HG03571 (cell line): ENCODE measurements around the gene CIAO1.
"Not testable (repeated sequence)": the region's sequence is repeated elsewhere in the genome, so short reads cannot be mapped to it uniquely, and the experiment has no call there.

Experiments
- ATAC-seq: cut with Tn5 transposase; IDR thresholded peaks from one replicate; pipeline ENCODE4 v1.9.1; 2021; ENCODE audit not compliant: unreplicated experiment

Gene CIAO1

DNA sequence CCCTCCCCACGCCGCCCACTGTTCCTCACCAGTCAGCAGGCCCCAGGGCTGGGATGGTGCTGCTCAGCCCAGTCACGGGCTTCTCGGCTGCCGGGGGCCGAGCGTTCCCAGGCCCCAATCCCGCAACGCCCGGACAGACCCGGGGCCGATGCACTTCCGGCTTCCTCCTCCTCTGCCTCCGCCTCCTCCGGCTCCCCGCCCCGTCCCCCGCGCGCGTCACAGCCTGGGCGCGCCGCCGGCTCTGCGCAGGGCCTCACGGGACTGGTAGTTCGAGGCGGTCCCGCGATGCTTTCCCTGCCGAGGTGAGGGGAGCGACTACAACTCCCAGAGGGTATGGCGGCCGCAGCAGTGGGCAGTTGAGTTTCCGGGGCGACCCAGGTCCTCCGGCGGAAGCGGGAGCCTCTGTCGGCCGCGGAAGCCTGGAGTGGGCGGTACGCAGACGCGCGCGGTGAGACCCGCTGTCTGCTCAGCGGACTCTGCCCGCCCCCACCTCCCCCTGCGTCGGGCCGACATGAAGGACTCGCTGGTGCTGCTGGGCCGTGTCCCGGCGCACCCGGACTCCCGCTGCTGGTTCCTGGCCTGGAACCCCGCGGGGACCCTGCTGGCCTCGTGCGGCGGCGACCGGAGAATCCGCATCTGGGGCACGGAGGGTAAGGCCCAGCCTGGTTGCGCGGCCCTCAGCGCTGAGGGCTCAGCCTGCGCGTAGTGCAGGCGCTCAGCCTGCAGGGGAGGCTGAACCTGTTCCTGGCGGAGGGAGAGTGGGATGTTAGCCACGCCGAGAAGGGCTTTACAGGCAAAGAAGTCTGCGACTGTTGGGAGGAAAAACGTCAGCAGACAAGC is at the start of gene CIAO1, which contains the start of gene TMEM127:
Gene CIAO1, plus strand, starts transcription at position 386 of the 840 bp plus-strand sequence. Its CDS starts 126 bp downstream, at position 512.
Gene TMEM127, minus strand, starts transcription at position 158 of the 840 bp plus-strand sequence. CDS start 616 bp downstream, outside the sequence.
- ATAC-seq, result peak; percentile 89

DNA sequence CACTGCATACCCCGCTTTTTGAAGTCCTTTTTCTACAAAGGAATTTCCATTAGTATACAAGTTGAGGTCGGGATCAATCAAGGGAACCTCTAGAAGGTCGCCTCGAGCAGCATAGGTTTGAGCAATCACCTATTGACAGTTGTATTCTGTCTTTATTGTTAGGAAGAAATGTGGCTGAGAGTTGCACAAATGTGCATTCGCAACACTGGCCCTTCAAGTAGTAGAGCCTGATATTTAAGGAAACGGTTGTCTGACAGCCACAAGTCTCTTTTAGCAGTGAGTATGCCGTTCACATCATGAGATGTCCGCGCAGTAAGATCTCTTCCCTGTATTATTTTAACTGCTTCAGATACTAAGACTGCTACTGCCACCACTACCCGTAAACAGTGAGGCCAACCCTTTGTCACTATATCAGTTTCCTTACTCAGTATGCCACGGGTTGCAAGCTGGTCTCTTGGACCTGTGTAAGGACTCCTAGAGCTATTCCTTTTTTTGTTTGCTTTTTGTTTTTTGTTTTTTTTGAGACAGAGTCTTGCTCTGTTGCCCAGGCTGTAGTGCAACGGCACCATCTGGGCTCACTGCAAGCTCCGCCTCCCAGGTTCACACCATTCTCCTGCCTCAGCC is 47.4 kb upstream of the CIAO1 start:
- no peak for ATAC-seq

DNA sequence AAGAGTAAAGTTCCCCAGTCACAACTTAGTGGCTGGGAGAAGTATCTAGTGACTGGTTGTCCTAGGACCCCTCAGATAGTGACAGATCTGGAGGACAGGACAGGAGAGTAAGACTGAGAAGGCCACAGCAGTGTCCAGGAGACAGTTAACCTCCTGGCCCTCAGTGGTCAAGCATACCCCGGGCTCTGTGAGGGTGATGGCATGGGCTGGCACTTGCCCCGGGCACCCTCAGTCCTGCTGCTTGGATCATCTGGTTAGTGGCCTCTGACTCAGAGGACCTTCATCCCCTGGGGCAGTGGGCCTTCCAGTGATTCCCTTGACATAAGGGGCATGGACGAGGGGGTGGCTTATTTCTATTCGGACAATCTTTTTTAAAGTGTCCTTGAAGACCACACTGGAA is 46.1 kb upstream of the CIAO1 start:
- ATAC-seq, result not testable (repeated sequence)

- not testable (repeated sequence) for ATAC-seq
Measured at GRCh38 chr2:96221106-96221505, 44.9 kb upstream of the CIAO1 start.

- no peak for ATAC-seq
Measured at GRCh38 chr2:96225016-96225533, 41.0 kb upstream of the CIAO1 start.

- ATAC-seq, result no peak
Measured at GRCh38 chr2:96231316-96231715, 34.7 kb upstream of the CIAO1 start.

DNA sequence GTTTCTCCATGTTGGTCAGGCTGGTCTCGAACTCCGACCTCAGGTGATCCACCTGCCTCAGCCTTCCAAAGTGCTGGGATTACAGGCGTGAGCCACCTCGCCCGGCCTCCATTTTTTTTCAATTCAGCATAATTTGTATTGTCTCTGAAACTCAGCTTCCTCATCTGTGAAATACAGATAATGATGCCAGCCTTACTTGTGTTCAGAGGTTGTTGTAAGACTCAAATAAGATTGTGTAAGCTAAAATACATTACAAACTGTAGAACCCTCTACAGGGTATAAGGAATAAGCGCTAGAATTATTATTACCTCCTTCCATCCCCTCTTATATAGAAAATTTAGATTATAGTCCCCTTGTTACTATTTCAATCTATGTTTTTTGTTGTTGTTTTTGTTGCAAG is 32.6 kb upstream of the CIAO1 start:
- ATAC-seq, result no peak

GRCh38 chr2:96233880-96234316 is 32.1 kb upstream of the CIAO1 start:
- peak; percentile 92 for ATAC-seq

DNA sequence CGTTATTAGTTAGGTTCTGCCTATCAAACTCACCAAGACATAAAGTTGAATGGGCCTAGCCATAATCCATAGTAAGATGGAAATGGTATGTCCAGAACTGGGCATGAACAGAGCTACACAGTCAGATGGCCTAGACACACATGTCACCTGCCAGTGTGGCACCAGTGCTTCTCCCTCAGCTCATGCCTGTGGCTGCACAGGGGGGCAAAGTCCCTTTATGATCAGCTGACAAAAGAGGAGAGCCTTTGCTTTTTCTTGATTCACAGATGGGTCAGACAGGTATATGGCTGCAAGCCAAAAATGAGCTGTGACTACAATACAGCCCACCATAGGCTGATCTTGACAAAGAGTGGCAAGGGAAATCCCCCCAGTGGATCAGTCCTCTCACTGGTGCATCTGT is 29.1 kb upstream of the CIAO1 start:
- ATAC-seq, result no peak

- ATAC-seq, result no peak
Measured at GRCh38 chr2:96238266-96238665, 27.8 kb upstream of the CIAO1 start.

- no peak for ATAC-seq
Measured at GRCh38 chr2:96239091-96239490, 26.9 kb upstream of the CIAO1 start.

DNA sequence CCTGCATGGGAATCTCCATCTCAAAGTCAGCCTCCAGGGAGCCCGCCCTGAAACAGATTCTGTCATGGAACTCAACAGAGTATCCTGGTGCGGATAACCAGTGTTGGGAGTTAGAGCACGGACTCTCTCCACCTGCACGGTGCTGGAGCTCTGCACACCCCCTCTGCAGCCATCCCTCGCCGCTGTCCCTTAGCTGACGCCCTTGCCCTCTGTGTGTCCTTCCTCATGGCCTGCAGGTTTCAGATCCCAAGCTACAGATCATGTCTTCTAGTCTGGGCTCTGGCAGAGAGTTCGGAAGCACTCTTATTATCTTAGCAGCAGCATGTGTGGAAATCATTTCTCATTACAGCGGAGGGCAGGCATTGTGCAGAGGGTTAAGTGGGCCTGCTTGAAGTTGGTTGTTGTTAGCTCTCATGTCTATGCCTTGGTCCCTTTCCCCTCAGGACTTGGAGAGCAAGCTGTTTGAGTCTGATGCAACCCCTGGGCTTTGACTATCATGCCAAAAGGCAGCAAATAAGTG is 26.2 kb upstream of the CIAO1 start:
- ATAC-seq, result no peak

- no peak for ATAC-seq
Measured at GRCh38 chr2:96240341-96241038, 25.5 kb upstream of the CIAO1 start.

DNA sequence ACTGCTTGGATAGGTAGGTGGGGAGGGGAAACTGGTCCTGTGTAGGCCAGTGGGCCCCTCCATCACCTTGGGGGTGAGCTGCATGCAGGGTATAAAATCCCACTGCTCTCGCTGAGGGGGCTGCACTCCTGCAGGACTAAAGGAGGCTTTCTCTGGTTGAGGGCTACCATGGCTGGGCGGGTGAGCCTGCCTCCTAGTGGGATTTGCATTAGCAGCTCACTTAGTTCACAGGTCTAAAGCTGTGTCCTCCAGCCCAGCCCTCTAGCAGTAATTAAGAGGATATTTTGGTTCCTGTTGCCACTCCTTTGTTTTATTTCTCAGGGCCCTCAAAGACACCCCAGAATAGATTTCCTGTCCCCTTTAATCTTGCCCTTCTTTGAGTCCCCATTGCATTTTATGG is 24.8 kb upstream of the CIAO1 start:
- ATAC-seq, result no peak

DNA sequence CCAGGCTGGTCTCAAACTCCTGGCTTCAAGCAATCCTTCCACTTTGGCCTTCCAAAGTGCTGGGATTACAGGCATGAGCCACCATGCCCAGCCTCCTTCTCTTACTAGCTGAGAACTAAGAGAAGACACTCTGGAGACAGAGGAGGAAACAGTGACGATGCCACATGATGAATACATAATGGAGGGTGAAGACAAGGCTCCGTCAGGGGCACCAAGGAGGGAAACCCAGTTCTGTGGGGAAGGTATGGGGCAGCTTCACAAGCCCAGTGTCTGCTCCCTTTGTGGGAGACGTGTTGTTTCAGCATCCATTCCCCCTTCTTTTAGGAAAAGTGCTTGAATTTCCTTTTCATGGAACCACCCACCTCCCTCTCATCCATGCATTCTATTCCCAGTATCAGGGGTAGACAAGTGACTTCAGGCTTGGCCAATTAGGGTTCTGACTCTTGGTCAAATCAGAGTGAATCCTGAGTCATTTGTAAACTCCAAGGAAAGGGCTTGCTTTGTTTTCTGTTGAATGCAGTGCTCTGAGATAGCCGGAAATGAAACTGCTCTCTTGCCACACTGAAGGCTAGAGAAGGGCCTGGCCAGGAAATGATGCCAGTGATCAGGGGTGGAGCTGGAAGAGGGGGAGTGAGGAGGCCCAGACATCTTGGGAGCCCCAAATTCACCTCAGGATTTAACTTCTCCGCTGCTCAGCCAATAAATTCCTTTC is 24.0 kb upstream of the CIAO1 start:
- ATAC-seq, result peak; percentile 92

- ATAC-seq, result no peak
Measured at GRCh38 chr2:96243843-96244242, 22.2 kb upstream of the CIAO1 start.

DNA sequence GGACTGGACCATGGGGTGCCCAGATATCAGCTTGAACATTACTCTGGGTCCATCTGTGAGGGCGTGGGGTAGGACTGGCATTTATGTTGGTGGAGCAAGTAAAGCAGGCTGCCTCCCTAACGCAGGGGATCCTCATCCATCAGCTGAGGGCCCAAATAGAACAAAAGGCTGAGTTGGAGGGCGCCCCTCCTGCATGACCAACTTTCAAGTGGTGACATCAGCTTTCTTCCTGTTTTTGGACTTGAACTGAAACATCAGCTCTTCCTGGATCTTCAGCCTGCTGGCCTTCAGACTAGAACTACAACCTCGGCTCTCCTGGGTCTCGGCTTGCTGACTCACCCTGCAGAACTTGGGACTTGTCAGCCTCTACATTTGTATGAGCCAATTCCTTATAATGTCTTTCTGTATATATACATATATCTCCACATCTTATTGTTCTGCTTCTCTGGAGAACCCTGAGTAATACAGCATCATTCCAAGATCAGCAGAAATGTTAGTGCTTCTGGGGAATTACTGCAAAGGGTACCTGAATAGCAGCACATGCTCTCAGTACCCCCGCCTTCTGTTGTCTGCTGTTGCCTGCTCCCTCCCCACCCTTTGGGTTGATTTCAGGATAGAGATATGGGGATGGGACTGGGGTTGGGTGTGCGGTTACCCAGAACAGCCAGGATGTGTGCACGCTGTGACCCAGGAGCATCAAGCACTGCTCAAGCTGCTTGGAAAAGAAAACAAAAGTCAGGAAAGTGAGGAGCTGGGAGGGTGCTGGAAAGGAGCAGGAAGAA is 20.2 kb upstream of the CIAO1 start:
- no peak for ATAC-seq

DNA sequence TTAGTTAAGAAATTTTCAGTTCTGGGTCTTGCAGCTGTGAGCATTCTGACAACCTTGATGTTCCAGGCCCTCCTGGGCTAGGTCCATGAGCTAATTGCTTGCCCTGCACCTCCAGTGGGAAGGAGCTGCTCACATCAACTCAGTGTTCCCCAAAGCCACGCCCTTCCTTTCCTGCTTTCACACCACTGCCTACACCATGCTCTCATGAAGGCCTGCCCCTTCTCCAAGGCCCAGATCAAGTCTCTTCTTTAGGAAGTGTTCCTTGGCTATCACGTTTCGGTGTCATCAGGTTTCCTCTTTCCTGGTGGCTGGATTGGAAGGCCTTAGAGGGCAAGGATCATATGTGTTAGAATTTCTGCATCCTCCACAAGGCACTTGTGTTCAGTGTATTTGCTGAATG is 19.0 kb upstream of the CIAO1 start:
- ATAC-seq, result no peak

DNA sequence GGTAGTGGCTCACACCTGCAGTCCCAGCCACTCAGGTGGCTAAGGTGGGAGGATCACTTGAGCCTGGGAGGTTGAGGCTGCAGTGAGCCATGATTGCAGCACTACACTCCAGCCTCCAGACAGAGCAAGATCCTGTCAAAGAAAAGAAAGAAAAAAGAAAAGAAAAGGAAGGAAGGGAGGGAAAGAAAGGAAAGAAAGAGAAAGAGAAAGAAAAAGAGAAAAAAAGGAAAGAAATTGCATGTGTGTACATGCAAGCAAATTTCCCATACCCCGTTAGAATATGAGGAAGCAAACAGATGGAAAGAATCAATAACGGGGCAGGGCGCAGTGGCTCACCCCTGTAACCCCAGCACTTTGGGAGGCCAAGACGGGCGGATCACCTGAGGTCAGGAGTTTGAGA is 18.1 kb upstream of the CIAO1 start:
- no peak for ATAC-seq

DNA sequence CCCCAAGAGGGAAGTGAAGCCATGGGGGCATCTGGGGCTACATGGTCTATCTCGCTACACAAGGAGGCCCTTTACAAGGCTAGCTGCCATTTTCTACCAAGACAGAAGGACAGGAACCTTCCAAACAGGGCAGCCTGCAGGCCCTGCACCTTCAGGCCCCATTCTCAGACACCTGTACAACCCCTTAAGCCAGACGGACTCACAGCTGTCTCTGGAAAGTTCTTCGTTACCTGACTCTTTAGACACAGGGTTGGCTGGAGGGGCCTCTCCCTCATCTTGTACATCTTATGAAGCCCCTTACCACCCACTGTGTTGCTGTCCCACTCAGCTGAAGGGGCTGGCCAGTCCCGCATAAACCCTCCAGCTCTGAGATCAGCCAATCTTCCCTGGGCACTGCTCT is 17.4 kb upstream of the CIAO1 start:
- ATAC-seq, result no peak
